Measurements from ENCODE around the gene CAMTA1. TPM values are rescaled to one million over a fixed set of nuclear protein-coding genes. Genes with fewer than 3 reads are reported as not detected.
"Not testable (repeated sequence)": the region's sequence is repeated elsewhere in the genome, so short reads cannot be mapped to it uniquely, and the experiment has no call there.

The CAMTA1 gene
- total RNA-seq, 6 donors from 2014 or later, result 38.8 to 74.0 (median 46.1) TPM

DNA sequence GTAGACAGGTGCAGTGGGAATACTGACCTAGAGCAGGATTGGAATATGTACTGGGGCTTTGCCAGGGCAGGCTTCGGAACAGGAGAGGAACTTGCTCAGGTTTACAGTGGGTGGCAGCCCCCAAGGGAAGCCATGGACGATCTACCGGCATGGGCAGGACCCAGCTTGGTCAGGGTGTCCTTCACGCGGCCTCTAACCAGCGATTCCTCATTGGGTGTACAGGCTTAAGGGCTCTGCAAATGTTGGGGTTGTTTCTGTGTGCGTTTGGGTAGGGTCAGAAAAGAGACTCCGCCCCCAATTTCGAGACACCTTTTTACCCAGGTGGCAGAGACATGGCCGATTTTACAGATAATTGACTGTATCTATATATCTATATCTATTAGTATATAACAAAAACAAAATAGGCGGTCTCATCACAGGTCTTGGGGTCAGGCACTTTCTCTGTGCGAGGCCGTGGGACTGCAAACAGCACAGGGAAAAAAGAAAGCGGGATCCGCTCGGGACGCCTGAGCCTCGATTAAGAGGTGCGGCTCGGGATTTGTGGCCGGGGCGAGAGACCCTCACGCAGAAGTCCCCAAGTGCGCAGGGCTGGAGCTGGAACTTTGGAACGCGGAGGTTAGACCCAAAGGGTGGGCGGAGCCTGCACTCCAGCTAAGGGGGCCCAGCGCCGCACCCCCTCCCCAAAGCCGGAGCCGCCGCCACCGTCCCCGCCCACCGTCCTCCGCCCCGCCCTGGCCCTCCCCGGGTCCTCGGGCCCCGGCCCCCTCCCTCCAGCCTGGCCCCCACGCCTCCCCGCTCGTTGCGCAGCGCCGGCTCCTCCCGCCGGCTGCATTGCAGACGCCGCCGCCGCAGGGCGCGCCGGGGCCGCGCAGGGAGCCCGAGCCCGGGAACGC lies 918.3 kb downstream of the CAMTA1 start:
- Histone ChIP-seq H3K27ac (peak overlapping the region in 1 of 4 donors; percentile 80), H3K4me1 (peaks cover 8 to 20% (median 13%) of the 10 kb centered on the region in 4 donors), H3K36me3 (no peaks in the 10 kb centered on the region), H3K27me3 (peaks cover 0 to 9% (median under 1%) of the 10 kb centered on the region in 4 donors), H3K4me3 (peak overlapping the region; percentile 27 to 65 (median 54)), H3K9me3 (no peaks in the 10 kb centered on the region)
- WGBS, 2 donors, result 19% methylated on average over 18 to 27 of the region's 60 CpGs
- DNase-seq (peak in 1 of 2 donors; percentile 90), ATAC-seq (ENCODE audit: low FRiP score in 2 of 2) (no peak)
- TF ChIP-seq EP300 (IDR thresholded peaks at IDR 0.05), result no peak
- TF ChIP-seq POLR2AphosphoS5 (IDR thresholded peaks at IDR 0.05), result no peak

DNA sequence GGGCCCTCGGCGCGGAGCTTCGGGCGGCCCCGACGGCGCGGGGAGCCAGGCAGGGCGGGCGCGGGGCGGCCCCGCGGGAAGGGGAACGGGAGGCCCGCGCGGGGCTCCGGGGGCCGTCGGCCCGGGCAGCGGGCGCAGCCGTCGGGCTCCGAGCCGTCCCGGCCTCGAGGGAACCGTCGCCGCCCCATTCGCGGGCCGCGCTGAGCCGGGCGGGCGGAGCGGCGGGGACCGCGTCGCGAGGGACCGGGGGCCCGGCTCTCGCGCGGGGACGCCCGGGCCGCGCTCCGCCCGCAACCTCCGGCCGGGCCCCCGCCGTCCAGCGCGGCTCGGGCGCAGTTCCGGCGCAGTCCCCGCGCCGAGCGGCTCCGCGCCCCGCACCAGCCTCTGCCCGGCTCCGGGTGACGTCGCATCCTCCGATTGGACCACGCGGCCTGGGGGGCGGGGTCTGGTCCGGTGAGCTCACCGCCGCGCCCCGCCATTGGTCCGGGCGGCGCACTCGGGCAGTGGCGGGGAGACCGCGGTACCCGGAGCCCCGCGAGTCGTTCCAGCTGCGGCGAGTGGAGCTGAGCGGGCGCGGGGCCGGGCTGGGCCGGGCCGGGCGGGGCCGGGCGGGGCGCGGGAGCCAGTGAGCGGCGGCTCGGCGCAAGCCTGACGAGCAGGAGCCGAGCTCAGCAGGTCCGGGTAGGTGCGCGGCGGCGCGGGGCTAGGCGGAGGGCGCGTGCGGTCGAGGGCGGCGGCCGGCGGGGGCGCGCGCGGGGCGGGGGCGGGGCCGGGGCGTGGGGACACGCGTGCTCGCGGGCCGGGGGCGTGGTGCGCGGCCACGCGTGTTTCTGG lies 919.2 kb downstream of the CAMTA1 start:
- TF ChIP-seq POLR2A (IDR thresholded peaks at IDR 0.05) (peak in 1 of 4 donors; percentile 59), POLR2AphosphoS5 (IDR thresholded peaks at IDR 0.05) (peak in 1 of 2 donors; percentile 57), EP300 (IDR thresholded peaks at IDR 0.05) (no peak)
- TF ChIP-seq, protein P1, sequence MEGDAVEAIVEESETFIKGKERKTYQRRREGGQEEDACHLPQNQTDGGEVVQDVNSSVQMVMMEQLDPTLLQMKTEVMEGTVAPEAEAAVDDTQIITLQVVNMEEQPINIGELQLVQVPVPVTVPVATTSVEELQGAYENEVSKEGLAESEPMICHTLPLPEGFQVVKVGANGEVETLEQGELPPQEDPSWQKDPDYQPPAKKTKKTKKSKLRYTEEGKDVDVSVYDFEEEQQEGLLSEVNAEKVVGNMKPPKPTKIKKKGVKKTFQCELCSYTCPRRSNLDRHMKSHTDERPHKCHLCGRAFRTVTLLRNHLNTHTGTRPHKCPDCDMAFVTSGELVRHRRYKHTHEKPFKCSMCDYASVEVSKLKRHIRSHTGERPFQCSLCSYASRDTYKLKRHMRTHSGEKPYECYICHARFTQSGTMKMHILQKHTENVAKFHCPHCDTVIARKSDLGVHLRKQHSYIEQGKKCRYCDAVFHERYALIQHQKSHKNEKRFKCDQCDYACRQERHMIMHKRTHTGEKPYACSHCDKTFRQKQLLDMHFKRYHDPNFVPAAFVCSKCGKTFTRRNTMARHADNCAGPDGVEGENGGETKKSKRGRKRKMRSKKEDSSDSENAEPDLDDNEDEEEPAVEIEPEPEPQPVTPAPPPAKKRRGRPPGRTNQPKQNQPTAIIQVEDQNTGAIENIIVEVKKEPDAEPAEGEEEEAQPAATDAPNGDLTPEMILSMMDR (IDR thresholded peaks at IDR 0.05), result peak in 2 of 6 experiments; percentile 15 to 17

DNA sequence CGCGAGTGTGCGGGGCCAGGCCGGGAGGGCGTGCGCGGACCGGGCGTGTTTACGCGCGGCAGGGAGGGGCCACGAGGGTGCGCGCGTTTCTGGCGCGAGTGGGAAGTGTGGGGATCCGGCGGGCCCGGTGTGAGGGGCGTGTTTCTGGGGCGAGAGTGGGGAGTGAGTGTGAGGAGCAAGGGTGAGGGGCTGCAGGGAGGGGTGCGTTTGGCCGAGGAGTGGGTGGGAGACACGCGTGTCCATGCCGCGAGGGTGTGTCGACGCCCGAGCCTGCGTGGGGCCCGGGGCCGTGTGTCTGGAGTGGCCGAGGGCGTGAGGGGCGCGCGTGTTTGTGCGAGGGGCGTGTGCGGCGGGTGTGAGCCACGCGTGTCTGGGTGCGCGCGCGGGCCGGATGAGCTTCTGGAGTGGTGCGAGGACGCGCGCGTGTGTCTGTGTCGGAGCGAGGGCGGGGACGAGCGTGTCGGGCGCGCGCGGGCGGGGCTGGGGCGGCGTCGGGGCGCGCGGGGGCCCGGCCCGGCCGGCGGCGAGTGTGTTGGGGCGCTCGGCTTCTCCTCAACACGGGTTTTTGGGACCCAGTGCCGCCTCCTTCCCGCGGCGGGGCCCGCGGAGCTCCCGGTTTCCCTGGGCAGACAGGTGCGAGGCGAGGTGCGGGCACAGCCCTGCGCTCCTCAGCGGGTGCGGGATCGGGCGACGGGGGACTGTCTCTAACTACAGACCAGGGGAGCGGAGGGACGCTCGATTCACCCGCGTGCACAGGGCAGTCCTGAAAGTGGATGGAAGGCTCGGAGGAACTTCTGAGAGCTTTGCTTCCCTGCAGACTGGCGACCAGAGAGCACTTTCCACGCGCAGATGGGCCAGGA lies 920.0 kb downstream of the CAMTA1 start:
- 2 to 7% methylated on average over 22 to 69 of the region's 106 CpGs for WGBS, 2 donors
- peak in 1 of 2 donors; percentile 17 for ATAC-seq (ENCODE audit: low FRiP score in 2 of 2)
- Histone ChIP-seq H3K4me1 (peaks cover 8 to 20% (median 13%) of the 10 kb centered on the region in 4 donors), H3K27me3 (peaks cover 0 to 9% (median under 1%) of the 10 kb centered on the region in 4 donors), H3K4me3 (peak overlapping the region; percentile 52 to 65 (median 60)), H3K36me3 (no peaks in the 10 kb centered on the region), H3K9me3 (no peaks in the 10 kb centered on the region), H3K27ac (peak overlapping the region; percentile 57 to 80 (median 73))
- TF ChIP-seq EP300 (IDR thresholded peaks at IDR 0.05), result no peak
- no peak for TF ChIP-seq POLR2AphosphoS5 (IDR thresholded peaks at IDR 0.05)
- peak; percentile 27 to 93 for DNase-seq

More for the DNA sequence above, 919.2 kb downstream of the CAMTA1 start:
- Histone ChIP-seq H3K9me3 (no peaks in the 10 kb centered on the region), H3K4me3 (peak overlapping the region; percentile 52 to 65 (median 60)), H3K27me3 (peaks cover 0 to 9% (median under 1%) of the 10 kb centered on the region in 4 donors), H3K36me3 (no peaks in the 10 kb centered on the region), H3K27ac (peak overlapping the region in 3 of 4 donors; percentile 58 to 80 (median 76)), H3K4me1 (peaks cover 8 to 20% (median 13%) of the 10 kb centered on the region in 4 donors)
- ATAC-seq (ENCODE audit: low FRiP score in 2 of 2) (peak; percentile 96 to 99), DNase-seq (peak; percentile 94 to 99)
- WGBS, 2 donors, result 0% methylated on average over 8 of the region's 151 CpGs; no CpG with 5 or more reads in 1 of the 2 donors

DNA sequence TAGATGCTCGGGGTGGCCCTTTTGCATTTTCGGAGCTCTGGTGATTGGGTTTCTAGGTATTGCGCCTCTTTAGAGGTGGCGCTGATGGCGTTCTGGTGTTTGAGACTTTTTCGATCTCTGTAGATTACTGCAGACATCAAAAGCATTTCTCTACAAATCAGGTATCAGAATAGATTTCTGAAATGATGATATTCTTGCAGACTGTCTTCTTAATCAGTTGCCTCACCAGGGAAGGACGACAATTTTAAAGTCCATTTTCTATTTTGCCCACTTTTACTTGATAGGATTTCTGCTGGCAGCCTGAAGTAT lies 920.6 kb downstream of the CAMTA1 start:
- Histone ChIP-seq H3K9me3 (no peaks in the 10 kb centered on the region), H3K27ac (peak overlapping the region in 3 of 4 donors; percentile 17 to 80 (median 70)), H3K4me1 (peaks cover 8 to 20% (median 13%) of the 10 kb centered on the region in 4 donors), H3K4me3 (peak overlapping the region in 3 of 4 donors; percentile 52 to 65 (median 57)), H3K27me3 (peaks cover 0 to 9% (median under 1%) of the 10 kb centered on the region in 4 donors), H3K36me3 (no peaks in the 10 kb centered on the region)
- no peak for TF ChIP-seq POLR2AphosphoS5 (IDR thresholded peaks at IDR 0.05)
- TF ChIP-seq, protein P1 (IDR thresholded peaks at IDR 0.05), result no peak
- no peak for TF ChIP-seq EP300 (IDR thresholded peaks at IDR 0.05)
- TF ChIP-seq POLR2A (IDR thresholded peaks at IDR 0.05), result no peak
- ATAC-seq (ENCODE audit: low FRiP score in 2 of 2) (no peak), DNase-seq (no peak)
- WGBS, 2 donors, result 34 to 49% methylated on average over 5 to 7 of the region's 7 CpGs

DNA sequence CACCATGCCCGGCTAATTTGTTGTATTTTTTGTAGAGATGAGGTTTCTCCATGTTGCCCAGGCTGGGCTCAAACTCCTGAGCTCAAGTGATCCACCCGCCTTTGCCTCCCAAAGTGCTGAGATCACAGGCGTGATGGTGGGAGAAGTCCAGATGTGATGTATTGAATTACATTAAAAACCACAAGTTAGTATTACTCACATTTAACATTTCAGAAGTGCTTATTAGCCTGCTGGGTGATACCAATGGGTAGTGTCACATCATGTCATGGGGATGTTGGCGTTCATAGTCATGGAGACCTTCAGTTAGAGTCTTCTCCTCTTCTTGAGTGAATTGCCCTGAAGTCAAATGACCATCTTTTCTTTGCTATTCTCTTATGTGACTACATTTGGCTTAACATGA lies 922.3 kb downstream of the CAMTA1 start:
- WGBS, 2 donors, result 93 to 96% methylated on average over 4 of the region's 4 CpGs
- H3K27ac ChIP-seq, result no peak overlapping the region
- peaks cover 8 to 20% (median 13%) of the 10 kb centered on the region in 4 donors for H3K4me1 ChIP-seq
- no peak for TF ChIP-seq EP300 (IDR thresholded peaks at IDR 0.05)
- TF ChIP-seq POLR2A (IDR thresholded peaks at IDR 0.05), result no peak
- TF ChIP-seq POLR2AphosphoS5 (IDR thresholded peaks at IDR 0.05), result no peak
- TF ChIP-seq, protein P1 (IDR thresholded peaks at IDR 0.05), result no peak
- no peaks in the 10 kb centered on the region for H3K36me3 ChIP-seq
- DNase-seq (no peak), ATAC-seq (ENCODE audit: low FRiP score in 2 of 2) (no peak)
- no peak overlapping the region for H3K4me3 ChIP-seq
- H3K27me3 ChIP-seq, result peaks cover 0 to 9% (median under 1%) of the 10 kb centered on the region in 4 donors
- no peaks in the 10 kb centered on the region for H3K9me3 ChIP-seq

DNA sequence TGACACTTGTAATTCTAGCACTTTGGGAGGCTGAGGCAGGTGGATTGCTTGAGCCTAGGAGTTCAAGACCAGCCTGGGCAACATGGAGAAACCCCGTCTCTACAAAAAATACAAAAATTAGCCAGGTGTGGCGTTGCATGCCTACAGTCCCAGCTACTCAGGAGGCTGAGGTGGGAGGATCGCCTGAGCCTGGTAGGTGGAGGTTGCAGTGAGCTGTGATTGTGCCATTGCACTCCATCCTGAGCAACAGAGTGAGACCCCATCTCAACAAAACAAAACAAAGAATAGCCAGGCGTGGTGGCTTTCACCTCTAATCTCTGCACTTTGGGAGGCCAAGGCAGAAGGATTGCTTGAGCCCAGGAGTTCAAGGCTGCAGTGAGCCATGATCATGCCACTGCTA lies 922.8 kb downstream of the CAMTA1 start:
- not testable (repeated sequence) for H3K27me3 ChIP-seq; H3K27ac ChIP-seq; H3K4me3 ChIP-seq; H3K9me3 ChIP-seq; ATAC-seq (ENCODE audit: low FRiP score in 2 of 2); DNase-seq; H3K36me3 ChIP-seq
- 83 to 92% methylated on average over 4 of the region's 4 CpGs for WGBS, 2 donors
- H3K4me1 ChIP-seq, result peaks cover 8 to 20% (median 13%) of the 10 kb centered on the region in 4 donors

All from upper lobe of left lung (tissue), 6 donors.